GM18861 (cell line): ENCODE data around the gene ONECUT1.

Experiments
- ATAC-seq: cut with Tn5 transposase; IDR thresholded peaks from one replicate; pipeline ENCODE4 v1.9.1; 2021; ENCODE audit not compliant: unreplicated experiment

Gene ONECUT1

GRCh38 chr15:52783929-52784798, 6.0 kb downstream of the ONECUT1 start:
- no peak for ATAC-seq

DNA sequence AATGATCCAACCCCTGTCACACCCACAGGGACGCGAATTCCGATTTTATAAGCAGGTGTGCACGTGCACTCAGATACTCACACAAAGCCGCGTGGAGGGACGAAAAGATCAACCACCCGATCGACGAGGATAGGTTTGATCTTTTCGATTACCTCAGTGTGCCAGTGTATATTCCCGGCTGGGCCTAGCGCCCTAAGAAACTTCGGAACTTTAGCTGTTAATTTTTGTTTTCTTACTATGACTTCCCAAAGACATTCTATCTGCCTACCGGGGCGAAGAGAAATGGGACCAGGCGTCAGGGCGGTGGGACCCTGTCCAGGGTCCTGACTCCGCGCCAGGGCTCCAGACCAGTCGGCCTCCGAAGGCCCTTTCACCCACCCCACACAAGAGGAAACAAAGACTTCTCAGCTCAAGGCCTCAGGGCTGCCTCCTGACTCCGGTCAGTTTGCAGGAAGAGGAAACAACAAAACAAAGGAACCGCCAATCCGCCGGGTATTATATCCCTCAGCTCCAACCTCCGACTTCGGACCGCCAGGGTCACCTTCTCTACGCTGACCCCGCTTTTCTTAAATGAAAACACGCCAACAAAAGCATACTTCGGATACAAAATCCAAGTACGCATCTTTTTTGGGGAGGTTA, 6.8 kb downstream of the ONECUT1 start:
- ATAC-seq: no peak

- ATAC-seq: no peak
Measured at GRCh38 chr15:52782514-52782913, 7.6 kb downstream of the ONECUT1 start.

DNA sequence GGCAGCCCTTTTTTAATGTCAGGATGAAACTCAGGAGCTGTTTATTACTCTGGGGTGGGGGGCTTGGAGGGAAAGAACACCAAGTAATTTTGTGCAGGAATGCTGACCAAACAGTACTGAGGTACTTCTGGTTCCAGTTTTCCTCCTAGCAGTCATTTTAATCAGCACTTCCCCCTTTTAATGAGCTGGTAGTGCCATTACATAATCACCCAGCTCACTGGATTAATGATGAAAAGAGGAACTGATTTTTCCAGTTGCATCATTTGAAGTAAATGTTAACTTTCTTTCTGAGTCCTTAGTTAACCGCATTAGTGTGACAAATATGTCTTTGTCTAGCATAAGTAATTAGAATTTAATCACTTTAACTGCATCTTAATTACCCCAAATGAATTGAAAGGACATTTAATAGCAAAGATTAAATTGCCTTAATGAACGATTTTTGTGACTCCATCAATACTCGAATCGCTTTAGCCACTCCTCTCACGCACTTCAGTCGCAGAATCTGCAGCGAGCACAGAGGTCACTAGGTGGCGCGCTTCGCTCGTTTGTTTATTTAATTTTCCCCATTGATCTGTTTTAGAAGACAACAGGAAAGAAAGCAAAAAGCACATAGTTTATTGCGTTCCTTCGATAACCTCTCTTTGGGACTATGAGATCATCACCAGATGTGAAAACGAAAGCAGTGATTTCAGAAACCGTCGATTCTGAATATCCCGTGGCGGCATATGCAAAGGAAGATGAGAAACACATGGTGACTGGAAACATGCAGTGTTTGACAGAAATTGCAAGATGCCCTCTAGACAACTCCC, 9.8 kb downstream of the ONECUT1 start:
- ATAC-seq: peak; percentile 68

DNA sequence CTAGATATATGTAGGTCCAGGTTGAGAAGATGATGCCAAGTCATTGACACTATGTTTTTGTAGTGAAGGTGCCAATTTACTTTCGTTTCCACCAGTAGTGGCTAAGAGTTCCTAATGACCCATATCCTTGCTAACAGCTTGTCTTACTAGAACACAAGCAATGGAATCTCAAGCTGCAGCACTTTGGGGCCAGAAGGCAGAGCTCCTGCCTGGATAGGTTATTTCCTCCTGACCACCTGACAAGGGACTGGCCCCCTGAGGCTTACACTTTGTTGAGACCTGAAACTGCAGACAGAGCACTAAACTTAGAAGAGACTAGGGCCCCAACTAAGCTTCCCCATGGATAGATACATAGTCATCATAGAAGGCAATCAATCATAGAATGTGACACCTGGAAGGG, 11.7 kb downstream of the ONECUT1 start:
- ATAC-seq: no peak

GRCh38 chr15:52772766-52773165, 17.4 kb downstream of the ONECUT1 start:
- no peak for ATAC-seq

GRCh38 chr15:52765785-52766184, 24.4 kb downstream of the ONECUT1 start:
- no peak for ATAC-seq

DNA sequence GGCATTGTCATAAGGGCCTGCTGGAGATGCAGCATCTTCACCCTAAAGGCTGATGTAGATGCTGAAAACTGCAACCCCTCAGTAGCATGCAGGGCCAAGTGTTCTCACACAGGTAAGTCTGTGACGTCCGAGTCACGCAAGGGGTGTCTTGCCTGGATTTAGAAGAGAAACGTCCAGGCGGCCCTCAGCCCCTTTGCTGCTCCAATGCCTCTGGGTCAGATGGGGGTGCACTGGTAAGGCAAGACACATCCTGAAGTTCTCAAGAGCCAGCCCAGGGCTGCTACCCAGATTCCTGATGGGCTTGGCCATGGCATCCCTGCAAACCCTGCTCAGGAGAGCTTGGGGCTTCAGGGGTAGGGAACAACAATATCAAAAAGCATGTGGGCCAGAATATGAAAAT, 25.4 kb downstream of the ONECUT1 start:
- no peak for ATAC-seq

DNA sequence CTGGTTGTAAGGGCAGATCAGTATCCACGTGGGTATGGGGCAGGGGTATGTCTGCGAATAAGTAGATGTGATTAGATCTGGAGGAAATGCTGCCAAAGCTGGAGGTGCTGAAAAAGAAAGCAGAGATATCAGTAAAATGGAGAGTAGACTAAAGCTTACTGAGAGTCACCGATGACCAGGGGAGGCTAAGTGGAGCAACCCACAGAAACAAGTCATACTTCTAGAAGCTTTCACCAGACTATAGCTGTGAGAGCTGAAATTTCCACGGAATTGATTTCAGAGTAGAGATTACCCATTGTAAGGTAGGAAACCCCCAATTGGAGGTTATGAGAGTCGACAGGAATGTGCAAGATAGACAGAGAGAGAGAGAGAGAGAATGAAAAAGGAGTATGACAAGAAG, 27.5 kb downstream of the ONECUT1 start:
- ATAC-seq: no peak

- ATAC-seq: no peak
Measured at GRCh38 chr15:52760562-52760961, 29.6 kb downstream of the ONECUT1 start.

DNA sequence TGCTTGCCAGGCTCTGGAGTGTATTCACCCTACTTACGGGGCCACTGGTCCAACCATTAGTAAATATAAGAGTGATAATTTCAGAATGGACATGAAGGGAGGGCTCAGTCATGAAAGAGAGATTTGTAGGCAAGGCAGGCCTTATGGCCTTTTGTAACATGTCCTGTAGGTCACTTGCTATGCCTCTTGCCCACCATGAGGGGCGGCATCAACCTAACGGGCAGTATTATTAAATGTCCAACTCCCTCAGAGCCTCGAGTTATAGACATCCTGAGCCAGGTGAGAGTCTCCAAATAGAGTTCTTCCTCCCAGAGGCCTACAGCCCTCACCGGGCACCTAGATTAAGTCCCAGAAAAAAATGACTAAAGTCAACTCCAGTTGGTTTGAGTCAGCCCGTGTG, 30.2 kb downstream of the ONECUT1 start:
- no peak for ATAC-seq

GRCh38 chr15:52757496-52757895, 32.6 kb downstream of the ONECUT1 start:
- ATAC-seq: no peak

DNA sequence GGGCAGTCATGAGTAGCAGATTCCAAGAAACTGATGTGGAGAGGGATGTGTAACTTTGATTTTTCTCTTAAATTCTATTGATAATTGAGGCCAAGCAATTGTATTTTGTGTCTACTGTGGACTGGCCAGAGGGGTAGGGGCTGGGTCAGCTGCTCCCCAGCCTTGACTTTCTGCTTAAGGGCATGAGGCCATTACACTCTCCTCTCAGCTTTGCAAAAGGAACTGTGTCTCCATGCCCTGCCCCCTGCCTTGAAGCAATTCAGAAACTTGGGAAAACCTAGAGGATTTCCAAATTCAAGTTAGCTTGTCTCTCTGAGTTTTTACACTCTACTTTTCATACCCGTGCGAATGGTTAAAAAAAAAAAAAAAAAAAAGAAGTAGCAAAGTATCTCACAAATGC, 38.6 kb downstream of the ONECUT1 start:
- ATAC-seq: no peak

DNA sequence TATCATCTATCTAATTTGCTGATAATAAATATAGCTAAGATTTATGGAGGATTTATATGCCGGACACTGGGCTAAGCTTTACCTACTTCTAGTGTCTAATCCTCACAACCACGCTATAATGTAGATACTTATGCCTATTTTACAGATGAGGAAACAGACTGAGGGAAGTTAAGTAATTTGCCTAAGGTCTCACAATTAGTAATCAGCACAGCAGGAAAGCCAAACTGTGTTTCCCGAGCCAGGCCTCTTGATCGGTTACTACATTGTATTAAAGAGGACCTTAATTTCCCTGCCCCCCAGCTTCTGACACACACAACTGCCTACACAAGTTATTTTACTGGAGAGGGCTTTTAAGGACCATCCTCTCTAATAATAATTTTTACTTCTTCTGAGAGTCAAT, 40.9 kb downstream of the ONECUT1 start:
- ATAC-seq: peak; percentile 80

- ATAC-seq: no peak
Measured at GRCh38 chr15:52746162-52746757, 43.9 kb downstream of the ONECUT1 start.

GRCh38 chr15:52745326-52746161, 44.6 kb downstream of the ONECUT1 start:
- ATAC-seq: no peak

DNA sequence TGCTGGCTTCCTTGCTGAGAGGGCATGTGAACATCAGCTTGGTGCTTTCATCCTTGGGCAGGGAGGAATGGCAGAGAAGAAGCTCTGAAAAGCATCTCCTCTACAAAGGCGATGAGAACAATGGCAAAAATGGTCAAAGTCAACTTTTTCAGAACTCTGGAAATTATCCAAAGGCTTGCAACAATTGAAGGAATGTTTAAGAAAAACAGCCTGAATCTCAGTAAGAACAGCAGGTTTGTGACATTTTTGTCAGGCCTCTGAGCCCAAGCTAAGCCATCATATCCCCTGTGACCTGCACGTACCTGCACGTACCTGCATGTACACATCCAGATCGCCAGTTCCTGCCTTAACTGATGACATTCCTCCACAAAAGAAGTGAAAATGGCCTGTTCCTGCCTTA, 51.8 kb downstream of the ONECUT1 start:
- ATAC-seq: no peak

GRCh38 chr15:52737720-52738119, 52.4 kb downstream of the ONECUT1 start:
- ATAC-seq: no peak

DNA sequence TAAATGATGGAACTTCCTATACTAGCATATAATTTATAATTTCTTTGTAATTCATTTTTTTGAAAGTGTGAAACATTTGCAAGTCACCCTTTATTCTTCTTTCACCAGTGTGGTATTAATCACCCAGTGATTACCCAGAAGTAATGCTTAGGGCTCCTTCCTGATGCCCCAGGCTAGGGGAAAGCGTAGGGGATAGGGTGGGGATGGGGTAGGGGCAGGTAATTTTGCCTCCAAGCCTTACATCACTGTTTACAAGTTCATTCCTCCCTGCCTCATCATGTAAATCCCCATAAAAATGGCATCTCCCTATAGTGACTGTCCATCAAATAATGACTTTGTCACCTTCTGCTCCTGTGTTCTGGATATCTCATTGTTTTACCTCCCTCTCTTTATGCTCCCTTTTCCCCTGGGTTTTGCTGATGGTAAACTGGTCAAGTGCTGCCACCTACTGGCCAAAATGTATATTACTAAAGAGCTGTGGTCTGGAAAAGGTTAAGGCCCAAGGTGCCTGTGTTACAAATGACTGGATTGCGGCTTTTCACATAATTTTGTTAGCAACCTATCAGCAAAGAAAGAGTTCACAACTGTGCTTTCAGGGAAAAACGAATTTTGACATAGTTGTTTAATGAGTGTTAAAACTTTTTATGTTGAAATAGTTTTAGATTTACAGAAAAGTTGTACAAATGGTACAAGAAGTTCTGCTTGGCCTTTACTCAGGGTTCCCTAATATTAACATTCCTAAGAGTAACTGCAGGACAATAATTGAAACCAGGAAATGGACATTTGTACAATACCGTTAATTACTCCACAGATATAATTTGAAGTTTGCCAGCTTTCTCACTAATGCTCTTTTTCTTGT, 54.7 kb downstream of the ONECUT1 start:
- peak; percentile 57 for ATAC-seq
